ENCODE results near the gene NARS2. TPM values are rescaled to one million over a fixed set of nuclear protein-coding genes. Genes with fewer than 3 reads are reported as not detected.

NARS2 gene
- total RNA-seq, 1 donor from 2014 or later: 17.5 TPM

GRCh38 chr11:78535027-78535426, 39.6 kb downstream of the NARS2 start:
- no peak for TF ChIP-seq CTCF (IDR thresholded peaks at IDR 0.05)
- DNase-seq (no peak), ATAC-seq (no peak)
- Histone ChIP-seq H3K36me3 (no peaks in the 10 kb centered on the region), H3K4me3 (no peak overlapping the region), H3K4me1 (peaks cover 3% of the 10 kb centered on the region), H3K27me3 (no peaks in the 10 kb centered on the region), H3K27ac (no peak overlapping the region), H3K9me3 (no peaks in the 10 kb centered on the region)
- intact Hi-C loops (cut with DNase I): no loop called here

DNA sequence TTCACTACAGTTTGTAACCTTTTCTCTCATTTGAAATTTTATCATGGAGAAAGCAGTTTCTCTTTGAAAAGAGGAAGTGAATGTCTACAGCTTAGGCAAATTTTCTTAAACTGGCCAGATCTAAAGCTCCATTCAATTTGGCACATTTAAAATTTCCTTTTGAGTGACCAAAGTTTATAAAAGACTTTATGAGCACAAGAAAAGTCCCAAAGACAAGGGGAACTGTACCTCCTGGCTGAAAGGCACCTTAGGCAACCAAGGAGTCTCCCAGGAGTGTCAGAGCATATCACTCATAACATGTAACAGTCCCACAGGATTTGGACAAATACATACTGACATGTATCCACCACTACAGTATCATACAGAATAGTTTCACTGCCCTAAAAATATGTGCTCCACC, 41.3 kb downstream of the NARS2 start:
- no peak for TF ChIP-seq CTCF (IDR thresholded peaks at IDR 0.05)

DNA sequence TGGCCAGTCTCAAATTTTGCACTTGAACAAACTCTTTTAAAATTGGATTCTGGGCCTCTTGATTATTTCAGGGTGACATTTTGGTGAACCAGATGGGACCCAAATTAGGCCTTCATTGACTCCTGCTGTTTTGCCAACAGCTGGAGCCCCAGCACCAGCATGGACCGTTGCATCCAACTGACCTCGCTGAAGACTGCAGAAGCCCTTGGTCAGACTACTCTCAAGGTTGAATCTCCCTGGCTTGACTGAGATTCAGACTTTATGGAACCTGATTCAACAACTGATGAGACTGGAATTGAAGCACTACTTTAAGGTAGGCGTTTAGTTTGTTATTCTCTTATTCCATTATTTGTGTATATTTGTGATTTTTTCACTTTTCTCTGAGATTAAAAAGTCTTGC, 41.7 kb downstream of the NARS2 start:
- intact Hi-C loops (cut with DNase I): no loop called here
- TF ChIP-seq CTCF (IDR thresholded peaks at IDR 0.05): no peak
- Histone ChIP-seq H3K9me3 (no peaks in the 10 kb centered on the region), H3K27ac (no peak overlapping the region), H3K4me1 (no peaks in the 10 kb centered on the region), H3K27me3 (no peaks in the 10 kb centered on the region), H3K4me3 (no peak overlapping the region), H3K36me3 (no peaks in the 10 kb centered on the region)
- ATAC-seq (no peak), DNase-seq (no peak)

More for the DNA sequence above, 41.3 kb downstream of the NARS2 start:
- Histone ChIP-seq H3K4me3 (no peak overlapping the region), H3K36me3 (no peaks in the 10 kb centered on the region), H3K27ac (no peak overlapping the region), H3K9me3 (no peaks in the 10 kb centered on the region), H3K4me1 (no peaks in the 10 kb centered on the region), H3K27me3 (no peaks in the 10 kb centered on the region)
- ATAC-seq (no peak), DNase-seq (no peak)
- intact Hi-C loops (cut with DNase I): no loop called here

GRCh38 chr11:78526497-78527146, 48.0 kb downstream of the NARS2 start:
- intact Hi-C loops (cut with DNase I): no loop called here
- Histone ChIP-seq H3K27me3 (no peaks in the 10 kb centered on the region), H3K4me3 (no peak overlapping the region), H3K9me3 (no peaks in the 10 kb centered on the region), H3K27ac (no peak overlapping the region), H3K36me3 (no peaks in the 10 kb centered on the region), H3K4me1 (no peaks in the 10 kb centered on the region)
- no peak for DNase-seq
- ATAC-seq: no peak
- TF ChIP-seq CTCF (IDR thresholded peaks at IDR 0.05): no peak

GRCh38 chr11:78525720-78526119, 48.9 kb downstream of the NARS2 start:
- ATAC-seq (no peak), DNase-seq (no peak)
- Histone ChIP-seq H3K36me3 (no peaks in the 10 kb centered on the region), H3K9me3 (no peaks in the 10 kb centered on the region), H3K27me3 (no peaks in the 10 kb centered on the region), H3K4me1 (no peaks in the 10 kb centered on the region), H3K4me3 (no peak overlapping the region), H3K27ac (no peak overlapping the region)
- no peak for TF ChIP-seq CTCF (IDR thresholded peaks at IDR 0.05)
- intact Hi-C loops (cut with DNase I): no loop called here

DNA sequence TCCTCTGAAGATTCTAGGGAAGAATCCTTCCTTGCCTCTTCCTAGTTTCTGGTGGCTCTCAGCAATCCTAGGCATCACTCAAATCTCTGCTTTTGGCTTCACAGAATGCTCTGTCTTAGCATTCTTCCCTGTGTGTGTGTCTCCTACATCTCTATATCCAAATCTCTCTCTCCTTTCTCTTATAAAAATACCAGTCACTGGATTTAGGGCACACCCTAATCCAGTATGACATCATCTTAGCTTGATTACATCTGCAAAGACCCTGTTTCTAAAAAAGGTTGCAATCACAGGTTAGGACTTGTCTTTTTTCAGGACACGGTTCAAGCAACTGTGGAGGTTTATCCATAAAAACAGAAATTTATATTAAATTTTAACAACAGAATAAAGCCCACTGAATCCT, 54.4 kb downstream of the NARS2 start:
- no peak overlapping the region for H3K27ac ChIP-seq
- TF ChIP-seq CTCF (IDR thresholded peaks at IDR 0.05): no peak
- intact Hi-C loops (cut with DNase I): no loop called here
- no peaks in the 10 kb centered on the region for H3K27me3 ChIP-seq
- ATAC-seq: no peak
- no peaks in the 10 kb centered on the region for H3K9me3 ChIP-seq
- no peaks in the 10 kb centered on the region for H3K4me1 ChIP-seq
- DNase-seq: no peak
- no peaks in the 10 kb centered on the region for H3K36me3 ChIP-seq
- H3K4me3 ChIP-seq: no peak overlapping the region
